Activated CD4-positive, alpha-beta T cell treated with anti-CD3 and anti-CD28 coated beads for 24 hours (primary cell): ENCODE measurements around the gene LDB1.

Experiments
- DNase-seq, 2 donors: peaks; one replicate each; pipeline ENCODE4 v3.0.0-alpha.2; 2020; ENCODE audit warnings: low read depth in 2 of 2

Gene LDB1

GRCh38 chr10:102120142-102120990, at the start of gene LDB1:
Gene LDB1 (minus strand): TSS chr10:102120368. CDS start chr10:102120110, 258 bp downstream.
- DNase-seq: peak; percentile 45 to 47

- DNase-seq: no peak
These were observed 47.7 kb upstream of the LDB1 start for GRCh38 chr10:102167861-102168260.

GRCh38 chr10:102163342-102163989, 43.3 kb upstream of the LDB1 start:
- DNase-seq: no peak

- no peak for DNase-seq
These were observed 39.7 kb upstream of the LDB1 start for GRCh38 chr10:102159831-102160230.

- no peak for DNase-seq
These were observed 39.0 kb upstream of the LDB1 start for GRCh38 chr10:102159051-102159597.

- DNase-seq: no peak
These were observed 37.1 kb upstream of the LDB1 start for GRCh38 chr10:102157224-102157623.

GRCh38 chr10:102154466-102155116, 34.4 kb upstream of the LDB1 start:
- DNase-seq: no peak

GRCh38 chr10:102153093-102153620, 33.0 kb upstream of the LDB1 start:
- no peak for DNase-seq

- peak; percentile 30 to 31 for DNase-seq
These were observed 32.4 kb upstream of the LDB1 start for GRCh38 chr10:102152545-102152890.

- DNase-seq: peak; percentile 98 to 100
These were observed 31.8 kb upstream of the LDB1 start, which contains the start of gene NOLC1 for GRCh38 chr10:102151774-102152544. Gene NOLC1 (plus strand): TSS chr10:102152389. CDS start chr10:102152411, 22 bp downstream.

- DNase-seq: no peak
These were observed 31.0 kb upstream of the LDB1 start for GRCh38 chr10:102150970-102151773.

- DNase-seq: no peak
These were observed 28.1 kb upstream of the LDB1 start for GRCh38 chr10:102148275-102148674.

- DNase-seq: no peak
These were observed 27.4 kb upstream of the LDB1 start for GRCh38 chr10:102147561-102147960.

- DNase-seq: no peak
These were observed 26.8 kb upstream of the LDB1 start for GRCh38 chr10:102146971-102147428.

- no peak for DNase-seq
These were observed 21.5 kb upstream of the LDB1 start for GRCh38 chr10:102141583-102142107.

- DNase-seq: no peak
These were observed 20.9 kb upstream of the LDB1 start for GRCh38 chr10:102140913-102141540.

- no peak for DNase-seq
These were observed 20.1 kb upstream of the LDB1 start for GRCh38 chr10:102140218-102140617.

- no peak for DNase-seq
These were observed 19.3 kb upstream of the LDB1 start for GRCh38 chr10:102139281-102140110.
